IPS-20b (cell line): ENCODE data around the gene ARHGAP15.

ENCODE experiments used
- H3K27ac ChIP-seq: one replicate; pipeline ENCODE4 v1.5.1; 2013; ENCODE audit warnings: low read length
- H3K27me3 ChIP-seq: 2 replicates; pipeline ENCODE4 v1.6.1; 2013; ENCODE audit warnings: mild to moderate bottlenecking, low read length, inconsistent platforms; ENCODE audit not compliant: insufficient read depth
- H3K36me3 ChIP-seq: 2 replicates; pipeline ENCODE4 v1.6.1; 2013; ENCODE audit warnings: low read depth, mild to moderate bottlenecking, inconsistent platforms, low read length, moderate library complexity; ENCODE audit not compliant: insufficient read depth
- H3K4me1 ChIP-seq: 2 replicates; pipeline ENCODE4 v1.6.1; 2013; ENCODE audit warnings: mild to moderate bottlenecking, control low read depth, inconsistent platforms, low read length, moderate library complexity; ENCODE audit not compliant: insufficient read depth
- H3K4me3 ChIP-seq: 2 replicates; pipeline ENCODE4 v1.5.1; 2013; ENCODE audit warnings: mild to moderate bottlenecking, low read length, inconsistent platforms
- H3K9ac ChIP-seq: 2 replicates; pipeline ENCODE4 v1.6.1; 2013; ENCODE audit warnings: low read depth, mild to moderate bottlenecking, inconsistent platforms, low read length, moderate library complexity
- H3K9me3 ChIP-seq: 2 replicates; pipeline ENCODE4 v1.6.1; 2013; ENCODE audit warnings: mild to moderate bottlenecking, low read depth, low read length, inconsistent platforms; ENCODE audit not compliant: insufficient read depth

Gene ARHGAP15

GRCh38 chr2:143452817-143453451, 323.7 kb downstream of the ARHGAP15 start:
- H3K4me3 ChIP-seq = no peak overlapping the region
- no peaks in the 10 kb centered on the region for H3K9me3 ChIP-seq
- H3K36me3 ChIP-seq = no peaks in the 10 kb centered on the region
- peaks cover 4% of the 10 kb centered on the region; the same call in 1 of the 2 replicates for H3K4me1 ChIP-seq
- no peak overlapping the region for H3K27ac ChIP-seq
- no peaks in the 10 kb centered on the region for H3K27me3 ChIP-seq
- no peak overlapping the region for H3K9ac ChIP-seq

GRCh38 chr2:143453981-143454511, 324.8 kb downstream of the ARHGAP15 start:
- H3K9ac ChIP-seq = no peak overlapping the region
- H3K9me3 ChIP-seq = no peaks in the 10 kb centered on the region
- H3K27ac ChIP-seq = no peak overlapping the region
- H3K27me3 ChIP-seq = no peaks in the 10 kb centered on the region
- H3K4me3 ChIP-seq = no peak overlapping the region
- H3K4me1 ChIP-seq = peaks cover 4% of the 10 kb centered on the region; the same call in 1 of the 2 replicates
- no peaks in the 10 kb centered on the region for H3K36me3 ChIP-seq

- H3K4me1 ChIP-seq = peaks cover 4% of the 10 kb centered on the region; the same call in 1 of the 2 replicates
- H3K27ac ChIP-seq = no peak overlapping the region
- no peaks in the 10 kb centered on the region for H3K27me3 ChIP-seq
- H3K36me3 ChIP-seq = no peaks in the 10 kb centered on the region
- no peak overlapping the region for H3K4me3 ChIP-seq
- H3K9me3 ChIP-seq = no peaks in the 10 kb centered on the region
- no peak overlapping the region for H3K9ac ChIP-seq
Observed at GRCh38 chr2:143455317-143455716, 326.1 kb downstream of the ARHGAP15 start.

- Histone ChIP-seq H3K4me3 (no peak overlapping the region), H3K27me3 (no peaks in the 10 kb centered on the region), H3K4me1 (peaks cover 4% of the 10 kb centered on the region; the same call in 1 of the 2 replicates), H3K9ac (no peak overlapping the region), H3K27ac (no peak overlapping the region), H3K36me3 (no peaks in the 10 kb centered on the region), H3K9me3 (no peaks in the 10 kb centered on the region)
Observed at GRCh38 chr2:143458258-143459190, 329.3 kb downstream of the ARHGAP15 start.

- Histone ChIP-seq H3K4me1 (peaks cover 4% of the 10 kb centered on the region; the same call in 1 of the 2 replicates), H3K9me3 (no peaks in the 10 kb centered on the region), H3K27me3 (no peaks in the 10 kb centered on the region), H3K9ac (no peak overlapping the region), H3K36me3 (no peaks in the 10 kb centered on the region), H3K4me3 (no peak overlapping the region), H3K27ac (no peak overlapping the region)
Observed at GRCh38 chr2:143460382-143460781, 331.2 kb downstream of the ARHGAP15 start.

GRCh38 chr2:143463719-143464118, 334.5 kb downstream of the ARHGAP15 start:
- H3K4me3 ChIP-seq = no peak overlapping the region
- H3K27me3 ChIP-seq = no peaks in the 10 kb centered on the region
- no peak overlapping the region for H3K9ac ChIP-seq
- no peaks in the 10 kb centered on the region for H3K36me3 ChIP-seq
- H3K4me1 ChIP-seq = no peaks in the 10 kb centered on the region
- no peak overlapping the region for H3K27ac ChIP-seq
- H3K9me3 ChIP-seq = no peaks in the 10 kb centered on the region

- Histone ChIP-seq H3K9me3 (no peaks in the 10 kb centered on the region), H3K27ac (no peak overlapping the region), H3K9ac (no peak overlapping the region), H3K4me1 (no peaks in the 10 kb centered on the region), H3K36me3 (no peaks in the 10 kb centered on the region), H3K27me3 (no peaks in the 10 kb centered on the region), H3K4me3 (no peak overlapping the region)
Observed at GRCh38 chr2:143466391-143466790, 337.2 kb downstream of the ARHGAP15 start.

GRCh38 chr2:143467011-143467410, 337.8 kb downstream of the ARHGAP15 start:
- no peaks in the 10 kb centered on the region for H3K4me1 ChIP-seq
- no peak overlapping the region for H3K9ac ChIP-seq
- H3K27ac ChIP-seq = no peak overlapping the region
- H3K36me3 ChIP-seq = no peaks in the 10 kb centered on the region
- H3K27me3 ChIP-seq = no peaks in the 10 kb centered on the region
- no peaks in the 10 kb centered on the region for H3K9me3 ChIP-seq
- no peak overlapping the region for H3K4me3 ChIP-seq

GRCh38 chr2:143468341-143468888, 339.2 kb downstream of the ARHGAP15 start:
- H3K27me3 ChIP-seq = no peaks in the 10 kb centered on the region
- no peaks in the 10 kb centered on the region for H3K36me3 ChIP-seq
- no peaks in the 10 kb centered on the region for H3K4me1 ChIP-seq
- no peak overlapping the region for H3K9ac ChIP-seq
- H3K27ac ChIP-seq = no peak overlapping the region
- no peaks in the 10 kb centered on the region for H3K9me3 ChIP-seq
- H3K4me3 ChIP-seq = no peak overlapping the region

GRCh38 chr2:143469323-143469722, 340.1 kb downstream of the ARHGAP15 start:
- no peaks in the 10 kb centered on the region for H3K36me3 ChIP-seq
- no peaks in the 10 kb centered on the region for H3K27me3 ChIP-seq
- H3K9me3 ChIP-seq = no peaks in the 10 kb centered on the region
- no peak overlapping the region for H3K27ac ChIP-seq
- H3K9ac ChIP-seq = no peak overlapping the region
- H3K4me1 ChIP-seq = no peaks in the 10 kb centered on the region
- no peak overlapping the region for H3K4me3 ChIP-seq

GRCh38 chr2:143471550-143471949, 342.3 kb downstream of the ARHGAP15 start:
- H3K36me3 ChIP-seq = no peaks in the 10 kb centered on the region
- H3K4me3 ChIP-seq = no peak overlapping the region
- no peaks in the 10 kb centered on the region for H3K27me3 ChIP-seq
- H3K27ac ChIP-seq = no peak overlapping the region
- no peak overlapping the region for H3K9ac ChIP-seq
- no peaks in the 10 kb centered on the region for H3K9me3 ChIP-seq
- no peaks in the 10 kb centered on the region for H3K4me1 ChIP-seq
